ENCODE measurements around the gene NME2.

The NME2 gene

GRCh38 chr17:51147650-51148049 is 18.6 kb upstream of the NME2 start:
- TF ChIP-seq, protein P1, sequence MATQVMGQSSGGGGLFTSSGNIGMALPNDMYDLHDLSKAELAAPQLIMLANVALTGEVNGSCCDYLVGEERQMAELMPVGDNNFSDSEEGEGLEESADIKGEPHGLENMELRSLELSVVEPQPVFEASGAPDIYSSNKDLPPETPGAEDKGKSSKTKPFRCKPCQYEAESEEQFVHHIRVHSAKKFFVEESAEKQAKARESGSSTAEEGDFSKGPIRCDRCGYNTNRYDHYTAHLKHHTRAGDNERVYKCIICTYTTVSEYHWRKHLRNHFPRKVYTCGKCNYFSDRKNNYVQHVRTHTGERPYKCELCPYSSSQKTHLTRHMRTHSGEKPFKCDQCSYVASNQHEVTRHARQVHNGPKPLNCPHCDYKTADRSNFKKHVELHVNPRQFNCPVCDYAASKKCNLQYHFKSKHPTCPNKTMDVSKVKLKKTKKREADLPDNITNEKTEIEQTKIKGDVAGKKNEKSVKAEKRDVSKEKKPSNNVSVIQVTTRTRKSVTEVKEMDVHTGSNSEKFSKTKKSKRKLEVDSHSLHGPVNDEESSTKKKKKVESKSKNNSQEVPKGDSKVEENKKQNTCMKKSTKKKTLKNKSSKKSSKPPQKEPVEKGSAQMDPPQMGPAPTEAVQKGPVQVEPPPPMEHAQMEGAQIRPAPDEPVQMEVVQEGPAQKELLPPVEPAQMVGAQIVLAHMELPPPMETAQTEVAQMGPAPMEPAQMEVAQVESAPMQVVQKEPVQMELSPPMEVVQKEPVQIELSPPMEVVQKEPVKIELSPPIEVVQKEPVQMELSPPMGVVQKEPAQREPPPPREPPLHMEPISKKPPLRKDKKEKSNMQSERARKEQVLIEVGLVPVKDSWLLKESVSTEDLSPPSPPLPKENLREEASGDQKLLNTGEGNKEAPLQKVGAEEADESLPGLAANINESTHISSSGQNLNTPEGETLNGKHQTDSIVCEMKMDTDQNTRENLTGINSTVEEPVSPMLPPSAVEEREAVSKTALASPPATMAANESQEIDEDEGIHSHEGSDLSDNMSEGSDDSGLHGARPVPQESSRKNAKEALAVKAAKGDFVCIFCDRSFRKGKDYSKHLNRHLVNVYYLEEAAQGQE (IDR thresholded peaks at IDR 0.05; ENCODE audit: insufficient read depth in 1 of 2, low read depth in 2 of 2, low read length in 2 of 2): no peak
- no peak for TF ChIP-seq POLR2AphosphoS5 (IDR thresholded peaks at IDR 0.05; ENCODE audit: low read depth, low read length)
- no peak for TF ChIP-seq SIN3A (IDR thresholded peaks at IDR 0.05; ENCODE audit: borderline replicate concordance, insufficient read depth, low read length)
- no peak for TF ChIP-seq TAF1 (IDR thresholded peaks at IDR 0.05; ENCODE audit: borderline replicate concordance, insufficient read depth, low read length)
- no peak for TF ChIP-seq FOXP2 (optimal IDR thresholded peaks at IDR 0.05; ENCODE audit: borderline replicate concordance, extremely low read depth, extremely low read length, insufficient read depth)

GRCh38 chr17:51149163-51149562 is 17.0 kb upstream of the NME2 start:
- TF ChIP-seq SIN3A (IDR thresholded peaks at IDR 0.05; ENCODE audit: borderline replicate concordance, insufficient read depth, low read length) (no peak), POLR2AphosphoS5 (IDR thresholded peaks at IDR 0.05; ENCODE audit: low read depth, low read length) (no peak), TAF1 (IDR thresholded peaks at IDR 0.05; ENCODE audit: borderline replicate concordance, insufficient read depth, low read length) (no peak), FOXP2 (optimal IDR thresholded peaks at IDR 0.05; ENCODE audit: borderline replicate concordance, extremely low read depth, extremely low read length, insufficient read depth) (no peak)
- TF ChIP-seq, protein P1 (IDR thresholded peaks at IDR 0.05; ENCODE audit: insufficient read depth in 1 of 2, low read depth in 2 of 2, low read length in 2 of 2): no peak

DNA sequence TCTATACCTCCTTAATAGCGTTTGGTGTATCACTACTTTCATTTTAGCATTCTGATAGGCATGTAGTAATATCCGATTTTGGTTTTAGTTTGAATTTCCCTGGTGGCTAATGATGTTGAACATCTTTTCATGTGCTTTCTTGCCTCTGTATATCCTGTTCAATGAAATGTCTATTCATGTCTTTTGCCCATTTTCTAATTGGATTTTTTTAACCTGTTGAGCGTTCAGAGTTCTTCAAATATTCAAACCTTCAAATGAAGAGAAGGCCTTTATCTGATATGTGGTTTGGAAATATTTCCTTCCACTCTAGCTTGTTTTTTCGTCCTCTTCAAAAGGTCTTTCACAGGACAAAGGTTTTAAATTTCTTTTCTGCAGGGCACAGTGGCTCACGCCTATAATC is 15.3 kb upstream of the NME2 start:
- no peak for TF ChIP-seq FOXP2 (optimal IDR thresholded peaks at IDR 0.05; ENCODE audit: borderline replicate concordance, extremely low read depth, extremely low read length, insufficient read depth)
- no peak for TF ChIP-seq SIN3A (IDR thresholded peaks at IDR 0.05; ENCODE audit: borderline replicate concordance, insufficient read depth, low read length)
- TF ChIP-seq, protein P1 (IDR thresholded peaks at IDR 0.05; ENCODE audit: insufficient read depth in 1 of 2, low read depth in 2 of 2, low read length in 2 of 2): no peak
- no peak for TF ChIP-seq POLR2AphosphoS5 (IDR thresholded peaks at IDR 0.05; ENCODE audit: low read depth, low read length)
- no peak for TF ChIP-seq TAF1 (IDR thresholded peaks at IDR 0.05; ENCODE audit: borderline replicate concordance, insufficient read depth, low read length)

- TF ChIP-seq, protein P1 (IDR thresholded peaks at IDR 0.05; ENCODE audit: insufficient read depth in 1 of 2, low read depth in 2 of 2, low read length in 2 of 2): no peak
- no peak for TF ChIP-seq SIN3A (IDR thresholded peaks at IDR 0.05; ENCODE audit: borderline replicate concordance, insufficient read depth, low read length)
Measured at GRCh38 chr17:51152766-51153209, 13.4 kb upstream of the NME2 start.
